Measurements from ENCODE around the gene CAPZA1. TPM values are rescaled to one million over a fixed set of nuclear protein-coding genes. Genes with fewer than 3 reads are reported as not detected.

The CAPZA1 gene
- total RNA-seq, 1 experiment from 2014 or later = 148 TPM

- peaks cover 9 to 33% of the 10 kb centered on the region in 2 experiments for H3K4me1 ChIP-seq (ENCODE audit: control insufficient read depth in 1 of 2, insufficient read depth in 2 of 2, low read length in 2 of 2)
- no peaks in the 10 kb centered on the region for H3K27me3 ChIP-seq (ENCODE audit: insufficient read depth, low read length)
- H3K9me3 ChIP-seq (ENCODE audit: control insufficient read depth in 1 of 2, insufficient read depth in 1 of 2, low read depth in 1 of 2, low read length in 2 of 2) = no peaks in the 10 kb centered on the region
- no peak overlapping the region for H3K27ac ChIP-seq (ENCODE audit: low read depth, low read length)
- H3K79me2 ChIP-seq (ENCODE audit: insufficient read depth, low read length) = no peaks in the 10 kb centered on the region
- H3K9me2 ChIP-seq (ENCODE audit: insufficient read depth) = no peaks in the 10 kb centered on the region
- H3K9ac ChIP-seq (ENCODE audit: low read length) = peak overlapping the region; percentile 40
- ChIA-PET CTCF (interaction anchor here (0.8 to 4.8 kb wide), 6 partner anchors 11 to 354 kb away, joined by 3 to 44 read pairs (median 7); partner anchors contain the start of gene LRIG2), POLR2A (no interaction called here), RAD21 (ENCODE audit: low non-redundant PET in 1 of 2, low total read pairs in 2 of 2, uncharacterized antibody in 2 of 2, unreplicated experiment in 2 of 2) (interaction anchor here (0.6 to 1.9 kb wide), 3 partner anchors 17 to 85 kb away, joined by 3 to 6 read pairs (median 3); no protein-coding TSS in a partner anchor)
- peak overlapping the region; percentile 70 for H2AFZ ChIP-seq (ENCODE audit: low read depth, low read length, poor library complexity, severe bottlenecking)
- H4K20me1 ChIP-seq (ENCODE audit: insufficient read depth) = no peaks in the 10 kb centered on the region
- peak; percentile 59 for ATAC-seq
- no TSS peak for BruUV-seq (replicated peaks)
- no peaks in the 10 kb centered on the region for H3K36me3 ChIP-seq (ENCODE audit: control insufficient read depth in 1 of 2, insufficient read depth in 2 of 2, low read length in 2 of 2)
- H3K4me3 ChIP-seq (replicated peaks in 1 of 2; ENCODE audit: low read depth in 1 of 2, low read length in 2 of 2) = peak overlapping the region; percentile 19 to 52
- DNase-seq (ENCODE audit: low read depth, low spot score) = no peak
- intact Hi-C loops (cut with micrococcal nuclease) = loop anchor here (5.0 kb wide), 2 partner anchors 163 to 238 kb away; partner anchors contain the start of gene SLC16A1
- H3K4me2 ChIP-seq (ENCODE audit: low read length) = peak overlapping the region; percentile 79
- TF ChIP-seq TCF7L2 (IDR thresholded peaks at IDR 0.05; ENCODE audit: borderline replicate concordance, extremely low read depth, insufficient read depth, insufficient read length) = no peak
- no peak for TF ChIP-seq FOSL1 (IDR thresholded peaks at IDR 0.05; ENCODE audit: low read depth)
- no peak for TF ChIP-seq CBX3 (IDR thresholded peaks at IDR 0.05; ENCODE audit: low read depth)
- peak; percentile 61; the same call in 1 of the 2 replicates for TF ChIP-seq EGR1 (IDR thresholded peaks at IDR 0.05; ENCODE audit: low read depth)
- no peak for TF ChIP-seq ZNF274 (IDR thresholded peaks at IDR 0.05; ENCODE audit: low read depth, low read length)
- TF ChIP-seq SRF (IDR thresholded peaks at IDR 0.05; ENCODE audit: low read depth) = no peak
- no peak for TF ChIP-seq REST (IDR thresholded peaks at IDR 0.05; ENCODE audit: low read depth)
- TF ChIP-seq POLR2AphosphoS5 (IDR thresholded peaks at IDR 0.05; ENCODE audit: low read depth, low read length) = 0 out of 2 replicates have a peak, but pooled peaks have one; percentile 15
- no peak for TF ChIP-seq ELF1 (IDR thresholded peaks at IDR 0.05; ENCODE audit: borderline replicate concordance, low read depth)
- TF ChIP-seq MAX (IDR thresholded peaks at IDR 0.05) = peak; percentile 27; the same call in 1 of the 2 replicates
- TF ChIP-seq RAD21 (IDR thresholded peaks at IDR 0.05; ENCODE audit: low read depth) = peak; percentile 77
- TF ChIP-seq EZH2 (IDR thresholded peaks at IDR 0.05) = no peak
- peak; percentile 72 for TF ChIP-seq YY1 (IDR thresholded peaks at IDR 0.05; ENCODE audit: extremely low read depth, insufficient replicate concordance, low read depth, low read length)
- no peak for TF ChIP-seq EZH2phosphoT487 (IDR thresholded peaks at IDR 0.05; ENCODE audit: borderline replicate concordance)
- TF ChIP-seq JUND (IDR thresholded peaks at IDR 0.05) = no peak
- peak; percentile 77 to 91 (median 84) for TF ChIP-seq CTCF (IDR thresholded peaks at IDR 0.05 in 2 of 3, conservative IDR thresholded peaks at IDR 0.05 in 1 of 3; ENCODE audit: borderline replicate concordance in 1 of 3, insufficient read depth in 1 of 3, low read depth in 2 of 3, low read length in 2 of 3)
- peak; percentile 38 for TF ChIP-seq ZBTB33 (IDR thresholded peaks at IDR 0.05; ENCODE audit: extremely low read depth, insufficient replicate concordance, low read length)
These were observed 99.2 kb downstream of the CAPZA1 start for GRCh38 chr1:112718691-112719418.
